ENCODE results near the gene FITM2. TPM values are rescaled to one million over a fixed set of nuclear protein-coding genes. Genes with fewer than 3 reads are reported as not detected.

Gene FITM2
- total and polyA plus RNA-seq, 2 donors from 2014 or later = 10.0 to 12.5 TPM

DNA sequence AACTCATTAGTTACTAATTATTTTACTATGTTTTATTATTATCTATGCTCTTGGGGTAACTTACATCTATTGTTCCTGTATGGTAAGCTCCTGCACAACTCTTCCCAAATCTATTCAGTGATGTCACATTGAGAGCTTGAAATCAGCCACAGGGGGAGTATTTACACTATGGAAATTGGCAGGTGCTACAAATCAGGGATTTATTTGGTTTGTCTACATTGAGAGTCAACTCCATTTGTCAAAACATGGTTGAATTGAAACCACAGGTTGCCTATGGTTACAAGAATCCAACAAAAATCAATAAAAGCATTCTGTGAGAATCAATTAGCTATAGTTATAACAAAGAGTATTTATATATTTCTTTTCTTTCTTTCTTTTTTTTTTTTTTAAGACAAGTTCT is 3.9 kb upstream of the FITM2 start:
- no peaks in the 10 kb centered on the region for H3K36me3 ChIP-seq (ENCODE audit: control insufficient read depth in 2 of 3, insufficient read depth in 3 of 3, low read length in 3 of 3)
- no peaks in the 10 kb centered on the region for H3K27me3 ChIP-seq (ENCODE audit: control insufficient read depth, insufficient read depth, low read length)
- no peaks in the 10 kb centered on the region for H3K9me3 ChIP-seq (ENCODE audit: control insufficient read depth in 2 of 3, insufficient read depth in 1 of 3, low read length in 3 of 3)
- no peak overlapping the region for H3K4me3 ChIP-seq (ENCODE audit: low read length in 3 of 3)
- H3K4me1 ChIP-seq (ENCODE audit: control insufficient read depth in 2 of 3, insufficient read depth in 2 of 3, low read depth in 1 of 3, low read length in 3 of 3) = peaks cover 0 to 9% (median 4%) of the 10 kb centered on the region in 3 donors
- H3K27ac ChIP-seq (ENCODE audit: low read depth in 2 of 2, low read length in 2 of 2) = no peak overlapping the region
- intact Hi-C loops (cut with DNase I) = loop anchor here (5.0 kb wide), 1 partner anchor 98 kb away; no protein-coding TSS in a partner anchor
- TF ChIP-seq CTCF (IDR thresholded peaks at IDR 0.05; ENCODE audit: borderline replicate concordance, extremely low read depth, insufficient read depth) = no peak
- H3K9ac ChIP-seq (ENCODE audit: low read length in 3 of 3) = no peak overlapping the region
- no peak for DNase-seq
- no peak for FAIRE-seq

DNA sequence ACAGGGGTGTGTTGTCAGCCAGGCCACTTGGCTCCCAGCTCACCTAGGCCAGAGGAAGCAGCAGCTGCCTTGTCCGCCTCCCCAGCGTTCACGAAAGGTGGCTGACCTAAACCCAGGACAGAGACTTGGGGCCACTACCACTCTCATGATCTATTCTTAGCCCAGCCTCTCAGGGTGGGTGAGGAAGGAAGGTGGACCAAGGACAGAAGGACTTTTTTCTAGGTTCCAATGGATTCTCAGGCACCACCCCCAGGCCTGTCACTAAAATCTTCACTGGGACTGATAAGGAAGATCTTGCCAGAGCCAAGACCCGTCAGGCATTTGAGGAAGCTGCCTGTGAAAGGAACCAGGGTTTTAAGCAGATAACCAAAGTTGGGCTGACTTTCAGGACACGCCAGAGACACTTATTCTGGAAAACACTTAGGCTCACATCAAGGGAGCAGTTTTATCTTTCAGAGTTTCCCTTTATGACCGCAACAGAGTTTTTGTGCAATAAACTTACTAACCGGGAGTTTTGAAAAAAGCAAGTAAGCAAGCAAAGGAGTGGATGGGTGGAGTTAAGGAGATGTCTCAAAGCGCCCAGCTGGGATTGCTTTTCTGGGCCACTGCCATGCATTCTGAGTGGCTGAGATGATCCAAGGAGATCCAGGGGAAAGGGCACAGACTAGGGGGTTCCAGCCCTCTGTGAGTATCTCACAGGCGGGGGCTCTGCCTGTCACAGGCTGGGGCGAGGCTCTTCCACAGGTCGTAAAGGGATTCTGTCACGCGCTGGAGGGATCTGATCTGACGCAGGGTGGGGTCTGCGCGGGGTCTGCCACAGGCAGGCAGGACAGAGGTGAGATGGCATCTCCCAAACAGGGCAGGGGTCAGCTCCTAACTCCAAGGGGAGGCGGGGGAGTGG is 989 bp downstream of the FITM2 start:
- Histone ChIP-seq H3K27me3 (ENCODE audit: control insufficient read depth, insufficient read depth, low read length) (no peaks in the 10 kb centered on the region), H3K9me3 (ENCODE audit: control insufficient read depth in 2 of 3, insufficient read depth in 1 of 3, low read length in 3 of 3) (no peaks in the 10 kb centered on the region), H3K27ac (ENCODE audit: low read depth in 2 of 2, low read length in 2 of 2) (no peak overlapping the region), H3K9ac (ENCODE audit: low read length in 3 of 3) (peak overlapping the region; percentile 78 to 97 (median 91)), H3K36me3 (ENCODE audit: control insufficient read depth in 2 of 3, insufficient read depth in 3 of 3, low read length in 3 of 3) (peaks cover 0 to 5% (median 4%) of the 10 kb centered on the region in 3 donors), H3K4me1 (ENCODE audit: control insufficient read depth in 2 of 3, insufficient read depth in 2 of 3, low read depth in 1 of 3, low read length in 3 of 3) (peaks cover 0 to 13% (median 7%) of the 10 kb centered on the region in 3 donors), H3K4me3 (ENCODE audit: low read length in 3 of 3) (peak overlapping the region; percentile 88 to 97 (median 97))
- DNase-seq (peak in 1 of 5 donors; percentile 39), FAIRE-seq (no peak)
- TF ChIP-seq CTCF (IDR thresholded peaks at IDR 0.05; ENCODE audit: borderline replicate concordance, extremely low read depth, insufficient read depth) = no peak
- intact Hi-C loops (cut with DNase I) = loop anchor here (5.0 kb wide), 1 partner anchor 93 kb away; no protein-coding TSS in a partner anchor

DNA sequence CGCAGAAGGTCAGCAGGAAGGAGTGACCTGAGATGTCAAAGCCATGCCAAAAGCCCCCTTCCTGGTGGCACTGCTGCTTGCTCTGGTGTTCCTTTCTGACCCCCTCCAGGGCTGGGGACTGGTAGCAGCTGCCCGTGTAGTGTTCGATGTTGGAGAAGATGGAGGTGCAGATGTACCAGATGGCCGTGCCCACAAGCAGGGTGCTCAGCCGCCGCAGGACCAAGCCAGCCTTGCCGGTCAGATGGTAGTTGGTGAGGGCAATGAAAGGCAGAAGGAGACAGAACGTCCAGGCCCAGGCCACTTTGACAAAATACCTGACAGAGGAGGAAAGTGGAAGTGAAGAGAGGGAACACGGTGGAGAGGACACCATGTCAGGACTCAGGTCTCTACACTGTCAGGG is 4.1 kb downstream of the FITM2 start:
- Histone ChIP-seq H3K27ac (ENCODE audit: low read depth in 2 of 2, low read length in 2 of 2) (no peak overlapping the region), H3K4me3 (ENCODE audit: low read length in 3 of 3) (no peak overlapping the region), H3K9me3 (ENCODE audit: control insufficient read depth in 2 of 3, insufficient read depth in 1 of 3, low read length in 3 of 3) (no peaks in the 10 kb centered on the region), H3K36me3 (ENCODE audit: control insufficient read depth in 2 of 3, insufficient read depth in 3 of 3, low read length in 3 of 3) (peaks cover 0 to 5% (median 4%) of the 10 kb centered on the region in 3 donors), H3K9ac (ENCODE audit: low read length in 3 of 3) (no peak overlapping the region), H3K27me3 (ENCODE audit: control insufficient read depth, insufficient read depth, low read length) (no peaks in the 10 kb centered on the region), H3K4me1 (ENCODE audit: control insufficient read depth in 2 of 3, insufficient read depth in 2 of 3, low read depth in 1 of 3, low read length in 3 of 3) (peaks cover 0 to 13% (median 7%) of the 10 kb centered on the region in 3 donors)
- no peak for DNase-seq
- intact Hi-C loops (cut with DNase I) = no loop called here
- TF ChIP-seq CTCF (IDR thresholded peaks at IDR 0.05; ENCODE audit: borderline replicate concordance, extremely low read depth, insufficient read depth) = no peak
- no peak for FAIRE-seq
